ENCODE measurements around the gene HRH2.
"Not testable (repeated sequence)": the region's sequence is repeated elsewhere in the genome, so short reads cannot be mapped to it uniquely, and the experiment has no call there.

HRH2 gene

DNA sequence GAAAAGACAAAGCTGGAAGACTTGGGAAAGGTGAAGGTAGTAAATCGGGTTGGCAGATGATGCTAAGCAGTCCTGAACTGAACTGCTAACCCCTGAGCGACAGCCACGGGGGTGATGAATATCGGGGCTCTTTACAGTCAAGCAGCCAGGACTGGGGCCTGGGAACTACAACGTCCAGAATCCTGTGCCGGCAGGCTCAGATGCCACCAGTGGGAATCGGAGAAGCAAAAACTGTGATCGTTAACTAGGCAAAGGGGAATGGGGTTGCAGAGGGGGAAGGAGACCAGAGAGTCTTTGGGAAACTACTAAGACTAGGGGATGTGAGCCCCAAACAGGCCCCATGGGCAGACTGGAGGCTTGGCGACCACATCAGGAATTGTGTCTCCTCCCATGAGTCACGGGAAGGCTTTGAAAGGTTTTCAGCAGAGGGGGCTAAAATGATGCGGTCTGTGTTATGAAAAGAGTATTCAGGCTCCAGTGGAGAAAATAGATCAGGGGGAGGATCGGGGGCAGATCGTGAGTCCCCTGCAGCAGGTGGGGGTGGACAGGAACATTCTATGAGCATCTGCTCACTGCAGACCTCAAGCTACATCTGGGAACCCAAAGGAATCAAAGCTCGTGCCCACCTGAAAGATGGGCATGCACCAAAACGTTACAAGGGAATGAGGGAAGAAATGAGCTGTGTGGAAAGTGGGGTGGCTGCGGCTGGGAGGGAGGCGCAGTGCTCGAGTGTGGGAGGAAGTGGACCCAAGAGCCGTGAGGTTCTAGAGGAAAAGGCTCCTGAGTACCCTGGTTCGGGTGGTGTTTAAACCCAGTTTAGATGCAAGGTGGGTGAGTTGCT is 53.8 kb downstream of the HRH2 start:
- DNase-seq (ENCODE audit: low read depth in 1 of 2, low spot score in 1 of 2) = no peak

DNA sequence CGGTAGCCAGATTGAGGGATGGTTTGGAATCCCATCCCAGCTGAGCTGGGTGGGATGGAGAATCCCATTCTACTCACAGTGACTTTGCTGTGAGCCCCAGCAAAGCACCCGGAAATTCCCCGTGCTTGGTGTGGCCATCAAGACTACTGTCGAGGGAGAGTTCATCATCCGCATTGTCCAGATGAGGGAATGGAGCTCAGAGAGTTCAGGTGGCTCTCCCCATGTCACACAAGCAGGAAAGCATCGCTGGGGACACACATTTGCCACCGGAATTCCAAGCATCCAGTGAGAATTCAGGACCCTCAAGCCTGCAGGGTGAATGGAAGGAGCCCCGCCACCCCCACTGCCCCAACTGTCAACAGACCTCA is 54.4 kb downstream of the HRH2 start:
- DNase-seq (ENCODE audit: low read depth in 1 of 2, low spot score in 1 of 2) = no peak

DNA sequence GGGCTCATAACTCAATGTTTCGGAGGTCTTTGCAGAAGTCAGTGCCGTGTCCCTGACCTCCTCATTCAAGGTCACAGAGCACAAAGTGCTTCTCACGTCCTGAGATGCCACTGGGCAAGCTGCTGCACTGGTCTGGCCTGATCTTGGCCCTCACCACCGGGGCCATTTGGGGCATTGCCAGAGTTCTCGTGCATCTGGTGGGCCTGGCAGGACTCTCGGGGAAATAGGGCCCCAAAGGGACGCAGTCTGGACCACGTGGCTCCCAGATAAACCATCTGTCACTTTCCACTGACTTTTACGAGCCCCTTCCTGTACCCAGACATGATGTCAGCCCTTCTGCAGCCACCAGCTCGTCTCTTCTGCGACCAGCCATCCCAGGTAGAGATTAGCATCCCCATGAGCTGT is 54.8 kb downstream of the HRH2 start:
- DNase-seq (ENCODE audit: low read depth in 1 of 2, low spot score in 1 of 2) = no peak

DNA sequence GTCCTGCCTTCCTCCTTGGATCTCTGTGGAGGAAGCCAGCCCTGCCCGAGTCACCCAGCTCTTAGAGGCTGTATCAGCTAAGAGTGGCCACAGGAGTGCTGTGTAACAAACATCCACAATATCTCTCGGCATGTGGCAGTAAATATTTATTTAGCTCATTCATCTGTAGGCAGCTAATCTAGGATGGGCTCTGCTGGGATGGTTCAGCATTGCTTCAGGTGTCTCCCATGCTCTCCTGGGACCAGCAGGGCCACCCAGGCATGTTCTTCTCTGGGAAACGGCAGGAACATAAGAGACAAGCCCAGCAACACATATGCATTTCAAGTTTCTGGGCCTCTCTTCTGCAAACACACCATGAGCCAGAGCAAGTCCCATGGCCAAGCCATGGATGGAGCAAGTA is 56.1 kb downstream of the HRH2 start:
- DNase-seq (ENCODE audit: low read depth in 1 of 2, low spot score in 1 of 2) = no peak

DNA sequence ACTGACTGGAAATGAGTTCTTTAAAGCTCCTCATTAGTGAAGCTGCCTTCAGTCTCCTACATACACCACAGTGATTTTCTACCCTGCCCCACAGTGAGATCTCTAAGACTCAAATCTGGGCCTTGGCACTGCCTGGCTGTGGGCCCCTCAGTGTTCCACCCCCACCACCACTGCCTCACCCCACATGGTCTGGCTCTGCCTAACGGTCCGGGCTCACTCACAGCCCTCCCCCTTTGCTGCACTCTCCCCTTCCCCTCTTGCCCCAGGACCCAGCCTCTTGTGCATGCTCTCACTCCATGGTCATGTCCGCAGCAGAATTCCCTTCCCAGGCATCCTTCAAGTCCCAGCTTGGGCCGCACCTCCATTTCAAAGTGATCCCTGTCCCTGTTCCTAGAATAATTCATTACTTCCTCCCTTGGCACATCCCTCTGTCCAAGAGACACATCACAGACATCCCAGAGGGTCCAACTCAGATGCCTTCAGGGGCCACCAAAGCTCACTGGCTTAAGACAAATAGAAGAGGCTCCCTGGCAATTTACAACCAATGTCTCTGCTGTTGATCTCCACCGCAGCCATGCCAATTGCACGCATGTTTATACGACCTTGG is 56.7 kb downstream of the HRH2 start:
- no peak for DNase-seq (ENCODE audit: low read depth in 1 of 2, low spot score in 1 of 2)

DNA sequence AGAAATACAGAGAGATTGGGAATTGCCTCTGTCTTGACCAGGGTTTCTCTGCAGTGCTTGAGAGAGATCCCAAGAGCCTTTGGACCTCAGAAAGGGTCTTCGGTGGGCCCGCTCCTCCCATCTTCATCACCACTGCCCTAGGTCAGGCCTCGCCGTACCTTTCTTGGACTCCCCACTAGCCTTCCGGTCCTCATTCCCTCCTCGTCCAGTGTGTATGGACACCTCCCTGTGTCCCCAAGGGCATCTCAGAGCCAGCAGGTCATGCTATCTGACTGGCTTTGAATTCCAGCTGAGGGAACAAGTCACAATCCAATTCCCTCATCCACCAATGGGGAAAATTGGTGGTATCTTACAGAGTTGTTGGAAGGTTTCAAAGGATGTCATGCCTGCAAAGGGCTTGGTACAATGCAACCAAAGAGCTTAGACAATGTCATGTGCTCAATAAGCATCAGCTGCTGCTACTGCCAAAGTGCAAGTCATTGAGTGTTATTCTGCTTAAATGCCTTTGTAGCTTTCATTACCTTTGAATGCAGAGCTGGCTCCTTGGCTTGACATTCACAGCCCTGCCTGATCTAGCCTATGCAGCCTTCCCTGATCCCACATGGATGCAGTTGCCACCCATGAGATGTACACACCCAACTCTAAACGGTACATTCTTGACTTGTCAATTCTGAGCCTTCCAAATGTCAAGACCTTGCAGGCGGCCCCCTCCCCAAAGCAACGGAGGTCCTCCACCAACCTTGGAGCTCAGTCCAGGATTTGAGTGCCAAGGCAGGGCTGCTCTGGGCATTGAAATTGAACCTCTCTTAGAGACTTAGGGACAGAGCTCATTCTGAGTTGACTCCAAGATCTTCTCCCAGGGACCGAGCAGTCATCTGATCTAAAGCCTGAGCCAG is 58.0 kb downstream of the HRH2 start:
- DNase-seq (ENCODE audit: low read depth in 1 of 2, low spot score in 1 of 2) = no peak

DNA sequence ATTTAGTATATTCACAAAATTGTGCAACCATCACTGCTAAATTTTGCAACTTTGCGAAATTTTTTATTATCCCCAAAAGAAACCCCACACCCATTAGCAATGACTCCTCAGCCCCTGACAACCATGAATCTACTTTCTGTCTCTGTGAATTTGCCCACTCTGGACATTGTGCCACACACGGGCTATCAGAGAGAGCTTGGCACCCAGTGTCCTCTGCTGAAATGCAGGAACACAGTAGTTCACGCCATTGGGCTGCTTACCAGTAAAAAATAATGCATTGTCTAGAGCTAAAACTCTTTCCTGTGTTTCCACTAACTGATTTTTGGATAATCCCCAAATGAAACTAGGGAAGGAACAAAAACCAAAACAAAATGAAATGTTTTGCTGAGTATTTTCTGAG is 60.0 kb downstream of the HRH2 start:
- DNase-seq (ENCODE audit: low read depth in 1 of 2, low spot score in 1 of 2) = no peak

DNA sequence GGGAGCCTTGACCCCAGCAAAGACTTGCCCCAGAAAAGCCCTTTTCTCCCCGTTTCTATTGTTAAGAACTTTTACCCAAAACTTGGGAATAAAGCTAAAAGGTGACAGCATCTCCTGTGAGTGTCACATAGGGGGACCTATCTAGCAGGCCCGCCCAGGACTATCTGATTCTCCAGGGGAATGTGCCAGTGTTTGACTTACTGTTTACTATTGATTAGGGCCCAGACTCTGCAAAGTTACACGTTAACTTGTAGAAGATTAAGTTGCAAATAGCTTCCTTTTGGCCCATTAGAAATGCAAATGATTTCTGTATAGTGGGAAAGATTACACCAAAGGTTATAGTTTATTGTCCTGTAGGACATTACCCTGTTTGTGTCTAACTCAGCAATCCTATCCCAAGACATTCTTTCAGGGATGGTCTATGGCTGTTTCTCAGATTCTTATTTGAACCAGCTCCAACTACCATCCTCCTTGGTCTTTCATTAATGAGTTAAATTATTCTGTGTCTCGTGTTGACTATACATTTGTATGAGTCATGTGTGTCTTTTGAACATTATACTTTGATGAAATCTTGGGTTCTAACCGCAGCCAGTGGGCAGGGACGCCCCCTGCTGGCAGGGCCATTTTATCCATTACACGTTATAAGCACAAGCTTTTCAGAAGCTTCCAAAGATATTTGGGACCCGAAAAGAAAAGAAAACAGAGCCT is 60.7 kb downstream of the HRH2 start:
- peak; percentile 24 to 45 for DNase-seq (ENCODE audit: low read depth in 1 of 2, low spot score in 1 of 2)

DNA sequence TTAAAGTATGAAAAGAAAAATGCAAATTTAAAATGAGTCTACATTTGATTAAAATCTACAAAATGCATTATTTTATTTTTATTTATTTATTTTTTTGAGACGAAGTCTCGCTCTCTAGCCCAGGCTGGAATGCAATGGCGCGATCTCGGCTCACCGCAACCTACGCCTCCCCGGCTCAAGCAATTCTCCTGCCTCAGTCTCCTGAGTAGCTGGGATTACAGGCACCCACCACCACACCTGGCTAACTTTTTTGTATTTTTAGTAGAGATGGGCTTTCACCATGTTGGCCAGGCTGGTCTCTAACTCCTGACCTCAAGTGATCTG is 61.2 kb downstream of the HRH2 start:
- not testable (repeated sequence) for DNase-seq (ENCODE audit: low read depth in 1 of 2, low spot score in 1 of 2)

DNA sequence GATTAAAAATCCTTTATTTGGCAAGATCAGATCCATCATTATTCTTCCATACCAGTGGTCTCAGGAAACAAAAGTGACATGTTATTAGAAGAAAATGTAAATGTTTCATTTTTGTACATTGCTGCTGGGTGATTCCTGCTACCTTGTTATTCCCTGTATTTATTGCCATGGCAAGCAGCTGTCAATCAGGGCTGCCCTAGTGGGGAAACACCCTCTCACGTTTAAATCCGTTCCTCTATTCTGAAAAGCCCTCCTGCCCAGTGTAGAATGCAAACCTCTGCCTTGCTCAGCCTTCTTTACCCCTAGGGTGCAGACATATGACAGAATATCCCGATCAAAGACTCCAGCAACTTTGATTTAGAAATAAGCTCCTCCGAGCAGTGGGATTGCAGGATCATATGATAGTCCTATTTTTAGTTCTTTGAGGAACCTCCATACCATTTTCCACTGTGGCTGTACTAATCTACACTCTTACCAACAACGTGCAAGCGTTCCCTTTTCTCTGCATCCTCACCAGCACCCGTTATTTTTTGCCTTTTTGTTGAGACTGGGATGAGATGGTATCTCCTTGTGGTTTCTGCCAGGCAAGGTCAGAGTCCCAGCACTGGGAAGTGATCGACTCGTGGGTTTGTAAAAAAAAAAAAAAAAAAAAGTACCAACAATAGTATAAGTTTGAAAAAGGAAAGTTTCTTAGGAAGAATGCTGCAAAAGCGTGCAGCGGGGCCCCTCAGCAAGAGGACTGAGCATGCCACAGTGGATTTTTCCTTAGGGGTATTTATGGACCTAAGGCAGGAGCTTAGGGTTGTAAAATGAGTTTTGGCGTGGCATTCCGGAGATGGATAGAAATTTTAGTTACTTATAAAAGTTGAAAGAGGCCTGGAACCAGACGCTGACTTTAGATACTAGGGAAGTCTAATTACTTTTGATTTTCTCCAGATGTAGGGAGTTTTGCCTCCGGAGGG is 66.7 kb downstream of the HRH2 start:
- no peak for DNase-seq (ENCODE audit: low read depth in 1 of 2, low spot score in 1 of 2)

DNA sequence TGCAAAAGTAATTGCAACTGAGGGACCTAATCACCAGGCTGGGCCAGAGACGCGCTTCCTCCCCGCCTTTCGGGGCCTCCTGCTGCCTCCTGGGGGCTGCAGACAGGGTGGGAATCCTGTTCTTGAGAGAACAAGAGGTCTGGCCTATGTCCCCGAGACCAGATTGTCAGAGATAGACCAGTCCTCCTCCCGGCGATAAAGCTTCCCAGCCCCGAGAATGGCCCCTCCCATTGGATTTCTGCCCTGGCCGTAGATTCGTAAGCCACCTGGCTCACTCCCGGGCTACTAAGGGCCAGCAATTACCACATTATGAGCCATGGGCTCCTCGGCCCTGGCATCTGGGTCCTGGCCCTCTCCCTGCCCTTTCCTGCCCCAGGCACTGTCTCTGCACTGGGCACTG is 70.4 kb downstream of the HRH2 start:
- no peak for DNase-seq (ENCODE audit: low read depth in 1 of 2, low spot score in 1 of 2)

DNA sequence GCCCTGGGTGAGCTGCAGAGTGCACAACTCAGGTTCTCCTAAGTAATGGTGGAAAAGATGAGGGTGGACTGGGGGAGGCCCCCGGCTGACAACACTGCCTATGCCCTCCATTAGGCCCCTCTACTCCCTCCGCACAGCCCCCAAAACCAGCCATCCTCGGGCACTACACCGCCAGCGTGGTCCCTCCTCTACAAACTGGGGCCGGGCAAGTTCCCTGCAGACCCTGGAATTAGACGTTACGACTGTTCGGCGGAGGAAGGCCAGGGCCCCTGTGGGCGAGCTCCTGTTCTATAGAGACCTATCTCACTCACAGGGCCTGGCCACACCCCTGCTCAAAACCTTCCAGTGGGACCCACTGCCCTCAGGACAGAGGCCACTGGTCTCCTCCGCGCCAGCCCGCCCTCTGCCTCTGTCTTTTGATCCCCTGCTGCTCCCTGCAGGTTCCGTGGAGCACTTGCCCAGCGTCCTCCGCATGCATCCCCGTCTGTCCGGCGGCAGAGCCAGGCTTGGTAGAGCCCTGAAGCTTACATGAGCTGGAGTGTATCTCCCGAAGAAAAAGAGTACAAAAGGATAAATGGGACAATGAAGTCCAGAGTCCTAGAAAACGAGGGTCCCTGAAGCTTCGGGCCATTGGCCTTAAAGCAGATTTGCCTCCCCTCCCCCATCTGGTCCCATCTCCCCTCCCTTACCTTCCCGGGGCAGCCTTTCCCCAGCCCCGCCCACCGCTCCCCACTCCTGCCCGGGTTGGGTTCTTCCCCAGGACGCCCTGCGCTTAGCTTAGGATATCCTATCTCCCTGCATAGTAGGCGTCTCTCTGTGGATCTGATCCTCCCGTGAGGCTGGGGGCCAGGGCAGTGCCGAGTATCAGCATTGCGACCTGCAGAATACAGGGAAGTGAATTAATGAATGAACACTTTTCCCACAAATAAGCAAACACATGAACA is 71.3 kb downstream of the HRH2 start:
- no peak for DNase-seq (ENCODE audit: low read depth in 1 of 2, low spot score in 1 of 2)

DNA sequence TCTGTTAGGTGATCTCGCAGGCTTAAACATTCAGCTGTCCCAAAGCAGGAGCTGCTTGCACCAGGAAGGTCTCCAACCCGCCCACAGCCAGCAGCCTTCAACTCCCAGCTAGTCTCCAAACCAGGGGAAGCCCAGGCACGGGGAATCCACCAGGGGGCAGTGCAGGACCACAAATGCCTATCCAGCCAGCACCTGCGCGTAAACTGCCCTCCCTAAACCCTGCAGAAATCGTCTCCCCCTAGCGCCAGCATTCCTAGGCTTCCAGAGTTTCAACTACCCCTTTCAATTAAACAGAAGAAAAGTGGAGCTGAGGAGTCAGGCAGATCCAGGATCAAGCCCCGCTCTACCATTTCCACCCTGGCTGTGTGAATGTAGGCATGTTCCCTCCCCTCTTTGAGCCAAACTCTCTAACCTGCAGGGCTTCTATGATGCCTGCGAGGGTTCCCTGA is 72.0 kb downstream of the HRH2 start:
- peak; percentile 84 to 95 for DNase-seq (ENCODE audit: low read depth in 1 of 2, low spot score in 1 of 2)

DNA sequence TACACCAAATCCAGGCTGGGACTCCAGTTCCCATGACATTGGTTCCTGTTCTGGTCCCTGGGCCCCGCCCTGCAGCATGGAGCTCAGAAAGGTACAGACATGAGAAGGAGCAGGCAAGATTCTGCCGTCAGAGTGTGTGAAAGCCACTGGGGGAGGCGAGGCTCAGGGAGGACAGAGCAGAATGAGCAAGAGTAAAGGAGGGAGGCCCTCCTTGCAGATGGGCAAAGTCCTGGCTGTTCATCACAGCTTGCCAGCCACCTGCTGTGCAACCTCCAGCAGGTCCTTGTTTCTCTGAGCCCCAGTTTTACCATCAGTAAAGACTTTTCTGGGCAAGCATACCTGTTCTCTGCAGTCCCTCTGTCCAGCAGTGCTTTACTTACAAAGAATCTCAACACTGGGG is 73.3 kb downstream of the HRH2 start:
- DNase-seq (ENCODE audit: low read depth in 1 of 2, low spot score in 1 of 2) = no peak

DNA sequence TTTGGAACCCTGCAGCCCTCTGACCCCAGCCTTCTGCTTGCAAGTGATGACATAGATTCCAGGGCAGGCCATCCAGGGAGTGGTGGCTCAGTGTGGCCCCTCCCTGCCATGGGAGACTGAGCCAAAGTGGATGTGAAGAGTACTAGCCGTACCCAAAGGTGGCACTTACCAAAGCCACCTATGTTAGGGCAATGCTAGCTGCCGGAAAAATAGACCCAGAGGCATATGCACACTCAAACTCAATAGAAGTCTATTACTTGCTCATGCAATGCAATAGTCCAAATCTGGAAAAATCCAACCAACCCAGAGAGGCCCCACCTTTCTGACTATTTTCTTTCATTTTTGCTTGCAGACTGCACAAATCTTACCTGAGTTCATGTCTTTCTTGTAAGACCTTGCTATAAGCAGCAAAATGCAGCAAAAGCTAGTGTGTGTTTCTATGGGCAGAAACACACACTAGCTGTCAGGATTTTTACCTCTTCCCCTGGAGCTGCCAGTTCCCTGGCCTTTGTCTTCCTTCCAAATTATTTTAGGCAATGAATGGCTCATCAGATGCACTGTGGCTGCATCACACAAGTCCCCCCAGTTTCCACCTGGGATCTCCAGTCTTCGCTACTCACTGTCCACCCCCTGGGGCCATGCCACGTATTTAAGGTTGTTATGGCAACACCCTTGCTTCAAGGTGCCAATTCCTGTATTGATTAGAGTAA is 74.0 kb downstream of the HRH2 start:
- DNase-seq (ENCODE audit: low read depth in 1 of 2, low spot score in 1 of 2) = no peak

DNA sequence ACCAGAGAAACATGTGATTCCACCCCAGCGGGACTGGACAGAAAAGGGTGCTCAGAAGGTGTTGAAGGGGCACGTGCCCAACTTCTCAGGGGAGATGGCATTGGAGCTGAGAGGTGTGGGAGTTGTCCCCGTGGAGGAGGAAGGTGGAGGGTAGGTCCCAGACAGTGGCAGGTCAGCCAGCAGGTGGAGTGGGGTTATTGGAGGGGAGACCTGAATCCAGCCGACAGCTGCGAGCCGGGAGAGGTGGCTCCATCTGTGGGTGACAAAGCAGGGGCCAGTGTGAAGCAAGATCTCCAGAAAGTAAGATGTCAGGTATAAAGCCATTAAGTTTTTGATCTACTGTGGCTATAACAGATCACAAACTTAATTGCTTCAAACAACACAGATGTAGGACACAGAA is 75.1 kb downstream of the HRH2 start:
- DNase-seq (ENCODE audit: low read depth in 1 of 2, low spot score in 1 of 2) = no peak

DNA sequence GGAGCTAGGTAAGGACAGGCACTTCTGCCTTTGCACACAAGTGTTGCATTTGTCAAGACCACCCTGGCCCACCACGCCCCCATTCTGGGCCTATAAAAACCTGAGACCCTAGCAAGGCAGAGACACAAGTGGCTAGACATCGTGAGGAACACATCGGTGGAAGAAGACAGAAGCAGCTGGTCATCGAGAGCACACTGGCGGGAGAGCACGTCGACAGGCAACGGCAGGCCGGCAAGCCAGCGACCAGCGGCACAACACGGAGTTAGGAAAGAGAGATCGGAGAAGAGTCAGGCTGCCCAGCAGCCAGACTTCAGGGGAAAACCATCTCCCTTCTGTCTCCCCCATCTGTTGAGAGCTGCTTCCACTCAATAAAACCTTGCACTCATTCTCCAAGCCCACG is 76.1 kb downstream of the HRH2 start:
- DNase-seq (ENCODE audit: low read depth in 1 of 2, low spot score in 1 of 2) = no peak

DNA sequence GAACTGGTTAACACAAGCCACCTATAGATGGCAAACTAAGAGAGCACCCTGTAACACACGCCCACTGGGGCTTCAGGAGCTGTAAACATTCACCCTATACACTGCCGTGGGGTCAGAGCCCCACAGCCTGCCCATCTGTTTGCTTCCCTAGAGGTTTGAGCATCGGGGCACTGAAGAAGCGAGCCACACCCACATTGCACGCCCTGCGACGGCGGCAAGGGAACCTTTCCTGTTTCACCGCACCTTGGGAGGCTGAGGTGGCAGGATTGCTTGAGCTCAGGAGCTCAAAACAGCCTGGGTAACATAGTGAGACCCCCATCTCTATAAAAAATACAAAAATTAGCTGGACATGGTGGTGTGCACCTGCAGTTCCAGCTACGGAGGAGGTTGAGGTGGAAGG is 76.6 kb downstream of the HRH2 start:
- no peak for DNase-seq (ENCODE audit: low read depth in 1 of 2, low spot score in 1 of 2)

DNA sequence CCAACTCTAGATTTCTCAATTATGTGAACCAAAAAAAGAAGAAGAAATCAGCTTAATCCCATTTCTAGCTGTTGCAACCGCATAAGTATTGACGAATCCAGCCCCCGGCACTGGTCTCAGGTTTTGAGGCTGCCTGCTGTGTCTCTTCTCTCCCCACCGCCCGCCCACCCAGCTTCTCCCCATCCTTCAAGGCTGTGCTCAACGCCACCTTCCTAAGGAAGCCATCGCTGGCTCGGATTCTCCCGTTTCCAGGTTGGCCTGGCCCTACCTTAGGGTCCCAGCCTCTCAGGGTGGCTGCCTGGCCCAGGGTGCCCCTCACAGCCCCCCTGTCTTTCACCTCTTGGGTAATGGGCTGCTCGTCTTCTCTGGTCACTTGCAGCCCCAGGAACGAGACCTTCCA is 77.8 kb downstream of the HRH2 start:
- DNase-seq (ENCODE audit: low read depth in 1 of 2, low spot score in 1 of 2) = no peak
